T-helper 1 cell treated with Interleukin-12 subunit alpha and Interleukin-12 subunit beta and Interleukin-4 antibody, amounts not matched to agents 30 μg/mL and 1 μg/mL, for 36 hours (primary cell): ENCODE data around the gene POLE.

Experiments used
- H3K27ac Mint-ChIP-seq: one replicate; pipeline ENCODE4 v1.8.0; 2021; ENCODE audit warnings: mild to moderate bottlenecking, mixed read lengths
- H3K27me3 Mint-ChIP-seq: one replicate; pipeline ENCODE4 v1.8.0; 2021; ENCODE audit warnings: low read depth, mixed read lengths
- H3K36me3 Mint-ChIP-seq: one replicate; pipeline ENCODE4 v1.8.0; 2021; ENCODE audit warnings: low read depth, mixed read lengths
- H3K4me1 Mint-ChIP-seq: one replicate; pipeline ENCODE4 v1.8.0; 2021; ENCODE audit warnings: low read depth, mixed read lengths
- H3K4me3 Mint-ChIP-seq: one replicate; pipeline ENCODE4 v1.8.0; 2021; ENCODE audit warnings: mild to moderate bottlenecking, moderate library complexity, mixed read lengths
- H3K9me3 Mint-ChIP-seq: one replicate; pipeline ENCODE4 v1.8.0; 2021; ENCODE audit warnings: mixed read lengths

The POLE gene

DNA sequence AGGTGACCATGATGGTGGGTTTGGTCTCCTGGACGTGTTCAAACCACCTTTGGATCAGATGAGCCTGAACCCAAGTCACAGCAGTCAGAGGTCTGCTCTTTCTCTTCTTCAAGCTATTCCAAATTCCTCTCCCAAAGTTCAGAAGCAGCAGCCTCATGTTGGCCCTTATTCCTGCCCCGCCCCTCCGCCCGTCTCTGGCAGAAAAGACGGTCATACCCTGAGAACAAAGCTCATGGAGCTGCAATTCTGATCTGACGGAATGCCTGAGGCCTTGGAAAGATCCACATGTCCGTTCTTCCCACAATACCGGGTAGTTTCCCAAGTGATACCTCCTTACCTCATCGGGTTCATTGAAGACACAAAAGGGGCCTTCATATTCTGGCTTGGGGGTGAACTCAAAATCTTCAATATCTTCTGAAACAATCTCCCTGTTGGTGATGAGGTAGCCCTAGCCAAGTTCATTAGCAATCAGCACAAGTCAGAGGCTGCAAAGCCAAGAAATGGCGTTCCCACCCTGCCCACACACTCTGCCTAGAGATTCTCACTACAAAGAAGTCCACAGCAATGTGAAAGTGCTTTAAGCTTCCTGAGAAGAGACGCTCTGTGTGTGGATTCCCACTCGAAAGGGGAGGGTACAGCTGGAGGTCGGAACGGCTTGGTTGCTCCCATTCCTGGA lies 11.2 kb downstream of the POLE start:
- H3K27ac Mint-ChIP-seq: no peak overlapping the region
- H3K27me3 Mint-ChIP-seq: no peaks in the 10 kb centered on the region
- no peaks in the 10 kb centered on the region for H3K9me3 Mint-ChIP-seq
- peaks cover 3% of the 10 kb centered on the region for H3K4me1 Mint-ChIP-seq
- peaks cover 43% of the 10 kb centered on the region for H3K36me3 Mint-ChIP-seq
- H3K4me3 Mint-ChIP-seq: no peak overlapping the region

DNA sequence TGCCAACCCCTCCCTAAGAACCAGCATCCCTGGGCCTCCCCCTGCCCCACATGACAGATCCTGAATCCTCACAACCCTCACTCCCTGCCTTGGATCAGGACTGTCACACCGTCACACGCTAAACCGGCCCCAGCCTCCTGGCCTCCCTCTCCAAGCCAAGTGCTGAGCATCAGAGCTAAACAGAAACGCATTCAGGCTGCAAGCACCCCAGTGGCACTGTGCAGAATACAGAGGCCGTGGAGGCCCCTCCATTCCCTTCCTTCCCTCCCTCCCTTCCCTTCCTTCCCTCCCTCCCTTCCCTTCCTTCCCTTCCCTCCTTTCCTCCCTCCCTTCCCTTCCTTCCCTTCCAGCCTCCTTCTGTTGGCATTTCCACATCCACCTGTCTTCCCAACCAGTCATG lies 12.6 kb downstream of the POLE start:
- Mint-ChIP-seq H3K27ac (no peak overlapping the region), H3K4me1 (peaks cover 3% of the 10 kb centered on the region), H3K4me3 (no peak overlapping the region), H3K27me3 (no peaks in the 10 kb centered on the region), H3K9me3 (no peaks in the 10 kb centered on the region), H3K36me3 (peaks cover 40% of the 10 kb centered on the region)

DNA sequence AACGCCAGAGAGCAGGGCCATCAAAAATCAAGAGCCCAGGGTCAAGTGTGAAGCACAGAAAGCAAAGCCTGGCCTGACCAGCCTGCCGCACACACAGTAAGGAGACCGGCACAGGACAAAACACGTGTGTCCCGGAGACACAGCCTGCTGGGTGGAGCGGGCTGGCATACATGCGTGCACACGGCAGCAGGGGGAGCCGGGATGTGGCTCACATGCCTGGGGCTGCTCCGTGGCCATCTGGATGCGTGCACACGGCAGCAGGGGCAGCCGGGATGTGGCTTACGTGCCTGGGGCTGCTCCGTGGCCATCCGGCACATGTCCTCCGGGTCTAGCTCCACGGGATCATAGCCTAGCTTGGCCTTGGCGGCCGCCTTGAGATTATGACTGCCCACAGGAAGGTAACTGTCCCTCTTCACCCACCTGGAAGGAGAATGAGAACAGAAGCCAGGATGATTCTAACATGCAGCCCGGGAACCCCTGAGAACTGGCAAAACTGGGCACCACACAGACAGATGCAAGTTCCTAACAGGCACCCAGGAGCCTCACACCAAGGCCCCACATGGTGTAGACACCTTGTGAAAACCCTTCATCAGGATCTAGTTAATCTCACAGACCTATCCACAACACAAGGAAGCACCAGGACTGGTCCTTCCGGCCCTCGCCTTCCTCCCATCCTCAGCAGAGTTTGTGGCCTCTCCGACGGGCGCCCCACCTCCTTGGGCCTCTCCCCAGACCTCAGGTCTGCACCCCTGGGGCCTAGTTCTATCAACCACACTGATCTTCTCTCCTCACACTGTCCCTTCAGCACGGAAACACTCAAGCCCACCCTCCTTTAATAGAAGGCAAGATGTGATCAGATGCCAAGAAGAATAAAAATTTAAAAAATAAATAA lies 13.6 kb downstream of the POLE start:
- Mint-ChIP-seq H3K36me3 (peaks cover 41% of the 10 kb centered on the region), H3K27ac (no peak overlapping the region), H3K4me3 (no peak overlapping the region), H3K27me3 (no peaks in the 10 kb centered on the region), H3K4me1 (peaks cover 3% of the 10 kb centered on the region), H3K9me3 (no peaks in the 10 kb centered on the region)

- no peaks in the 10 kb centered on the region for H3K27me3 Mint-ChIP-seq
- no peaks in the 10 kb centered on the region for H3K9me3 Mint-ChIP-seq
- H3K4me3 Mint-ChIP-seq: no peak overlapping the region
- H3K4me1 Mint-ChIP-seq: peaks cover 3% of the 10 kb centered on the region
- peaks cover 41% of the 10 kb centered on the region for H3K36me3 Mint-ChIP-seq
- no peak overlapping the region for H3K27ac Mint-ChIP-seq
Measured at GRCh38 chr12:132672678-132673077, 14.5 kb downstream of the POLE start.

DNA sequence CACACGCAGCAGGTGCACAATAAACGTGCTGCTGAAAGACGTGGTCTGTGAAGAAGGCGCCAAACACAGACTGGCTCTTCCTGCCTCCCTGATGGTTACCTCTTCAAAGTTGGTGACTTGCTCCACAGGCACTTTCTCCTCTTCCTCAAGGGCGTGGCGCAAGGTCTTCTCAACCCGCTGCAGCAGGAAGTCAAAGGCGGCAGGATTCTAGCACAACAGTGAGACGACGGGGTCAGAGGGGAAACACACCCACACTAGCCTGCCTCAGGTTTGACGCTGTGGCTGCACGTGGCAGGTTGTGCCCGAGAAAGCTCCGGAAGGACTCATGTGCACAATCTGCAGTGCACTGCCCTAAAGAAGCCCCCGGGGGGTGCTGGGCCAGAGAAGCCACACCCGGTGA lies 15.0 kb downstream of the POLE start:
- H3K27ac Mint-ChIP-seq: peak overlapping the region; percentile 10
- H3K9me3 Mint-ChIP-seq: no peaks in the 10 kb centered on the region
- H3K36me3 Mint-ChIP-seq: peaks cover 42% of the 10 kb centered on the region
- peaks cover 3% of the 10 kb centered on the region for H3K4me1 Mint-ChIP-seq
- H3K4me3 Mint-ChIP-seq: no peak overlapping the region
- H3K27me3 Mint-ChIP-seq: no peaks in the 10 kb centered on the region

GRCh38 chr12:132669166-132669879 lies 17.8 kb downstream of the POLE start:
- Mint-ChIP-seq H3K27ac (no peak overlapping the region), H3K36me3 (peaks cover 45% of the 10 kb centered on the region), H3K9me3 (no peaks in the 10 kb centered on the region), H3K4me3 (no peak overlapping the region), H3K4me1 (peaks cover 8% of the 10 kb centered on the region), H3K27me3 (no peaks in the 10 kb centered on the region)

GRCh38 chr12:132668191-132669088 lies 18.7 kb downstream of the POLE start:
- no peaks in the 10 kb centered on the region for H3K9me3 Mint-ChIP-seq
- H3K27me3 Mint-ChIP-seq: no peaks in the 10 kb centered on the region
- peaks cover 11% of the 10 kb centered on the region for H3K4me1 Mint-ChIP-seq
- H3K27ac Mint-ChIP-seq: no peak overlapping the region
- H3K36me3 Mint-ChIP-seq: peaks cover 39% of the 10 kb centered on the region
- H3K4me3 Mint-ChIP-seq: no peak overlapping the region

DNA sequence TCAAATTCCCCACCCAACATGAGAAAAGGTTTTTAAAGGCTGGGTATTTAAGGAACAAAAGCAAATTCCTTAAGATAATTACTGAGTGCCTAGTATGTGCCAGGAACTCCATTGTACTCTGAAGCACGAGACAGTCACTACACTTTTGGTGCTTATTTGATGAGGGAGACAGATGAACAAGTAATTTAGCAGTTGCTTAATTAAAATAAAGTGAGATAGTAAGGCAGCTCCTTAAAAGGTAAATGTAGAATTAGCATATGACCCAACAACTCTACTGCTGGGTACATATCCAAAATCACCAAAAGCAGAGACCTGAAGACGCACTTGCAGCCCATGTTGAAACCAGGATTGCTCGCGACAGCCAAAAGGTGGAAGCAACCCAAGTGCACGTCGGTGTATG lies 21.3 kb downstream of the POLE start:
- H3K36me3 Mint-ChIP-seq: peaks cover 51% of the 10 kb centered on the region
- H3K9me3 Mint-ChIP-seq: no peaks in the 10 kb centered on the region
- H3K27ac Mint-ChIP-seq: no peak overlapping the region
- H3K4me1 Mint-ChIP-seq: peaks cover 21% of the 10 kb centered on the region
- no peaks in the 10 kb centered on the region for H3K27me3 Mint-ChIP-seq
- no peak overlapping the region for H3K4me3 Mint-ChIP-seq

- Mint-ChIP-seq H3K4me1 (peaks cover 24% of the 10 kb centered on the region), H3K27ac (no peak overlapping the region), H3K27me3 (no peaks in the 10 kb centered on the region), H3K36me3 (peaks cover 49% of the 10 kb centered on the region), H3K9me3 (no peaks in the 10 kb centered on the region), H3K4me3 (no peak overlapping the region)
Measured at GRCh38 chr12:132665149-132665491, 22.0 kb downstream of the POLE start.

GRCh38 chr12:132664206-132665148 lies 22.7 kb downstream of the POLE start:
- Mint-ChIP-seq H3K27me3 (no peaks in the 10 kb centered on the region), H3K4me3 (no peak overlapping the region), H3K27ac (peak overlapping the region; percentile 55), H3K4me1 (peaks cover 28% of the 10 kb centered on the region), H3K36me3 (peaks cover 47% of the 10 kb centered on the region), H3K9me3 (no peaks in the 10 kb centered on the region)

DNA sequence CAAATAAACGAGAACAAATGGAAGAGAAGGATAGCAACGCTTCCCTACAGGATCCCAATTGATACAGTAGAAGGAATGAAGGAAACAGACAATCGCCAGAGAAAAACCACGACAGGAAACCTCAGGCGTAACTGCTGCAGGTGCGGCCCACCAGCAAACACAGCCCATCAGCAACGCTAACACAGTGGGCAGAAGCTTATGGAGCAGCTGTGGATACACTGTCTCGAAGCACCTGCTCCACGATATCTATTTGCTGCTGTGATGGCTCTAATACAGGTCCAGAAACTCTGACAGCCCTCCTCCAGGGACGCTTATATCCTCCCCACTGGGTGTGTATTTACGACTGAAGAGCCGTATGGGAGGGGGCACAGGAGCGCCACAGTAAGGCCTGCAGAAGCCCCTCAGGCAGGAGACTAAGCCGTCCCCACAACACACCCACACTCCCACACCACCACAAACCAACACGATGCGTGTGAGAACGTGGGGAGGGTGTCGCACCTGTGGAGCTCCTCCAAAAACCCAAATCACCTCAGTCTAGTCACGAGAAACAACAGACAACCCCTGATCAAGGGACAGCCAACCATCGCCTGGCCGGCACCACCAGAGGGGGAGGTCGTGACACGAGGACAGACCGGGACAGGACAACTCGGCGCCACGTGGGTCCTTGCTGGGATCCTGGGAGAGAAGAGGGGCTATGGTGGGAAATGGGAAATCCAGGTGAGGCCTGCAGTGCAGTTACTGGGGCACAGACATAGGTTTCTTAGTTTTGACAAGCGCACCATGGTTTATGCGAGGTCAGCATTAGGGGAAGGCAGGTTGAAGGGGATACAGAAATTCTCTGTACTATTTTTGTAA lies 24.0 kb downstream of the POLE start:
- Mint-ChIP-seq H3K4me3 (no peak overlapping the region), H3K27ac (peak overlapping the region; percentile 65)

DNA sequence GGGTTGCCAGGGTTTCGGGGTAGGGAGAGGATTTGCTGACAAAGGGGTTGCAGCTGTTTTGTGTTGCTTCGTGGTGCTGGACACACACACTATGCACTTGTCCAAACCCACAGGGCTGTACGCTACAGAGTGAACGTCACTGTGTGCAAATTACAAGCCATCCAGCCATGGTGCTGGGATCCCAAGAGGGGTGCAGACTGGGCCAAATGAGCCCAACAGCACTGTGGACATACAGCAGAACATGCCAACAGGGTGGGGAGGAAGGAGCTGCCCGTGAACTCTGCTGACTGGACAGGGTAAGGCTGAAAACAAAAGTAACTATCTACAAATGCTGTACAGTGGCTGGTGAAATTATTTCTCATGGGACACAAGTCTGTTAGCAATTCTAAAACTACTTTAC lies 25.2 kb downstream of the POLE start:
- Mint-ChIP-seq H3K4me3 (no peak overlapping the region), H3K27ac (no peak overlapping the region), H3K27me3 (no peaks in the 10 kb centered on the region), H3K9me3 (no peaks in the 10 kb centered on the region), H3K36me3 (peaks cover 55% of the 10 kb centered on the region), H3K4me1 (peaks cover 28% of the 10 kb centered on the region)

More for the DNA sequence above, 24.0 kb downstream of the POLE start:
- H3K4me1 Mint-ChIP-seq: peaks cover 28% of the 10 kb centered on the region
- H3K36me3 Mint-ChIP-seq: peaks cover 48% of the 10 kb centered on the region
- H3K9me3 Mint-ChIP-seq: no peaks in the 10 kb centered on the region
- H3K27me3 Mint-ChIP-seq: no peaks in the 10 kb centered on the region
